A549 (cell line): ENCODE measurements around the gene CTBP2.

Experiments used
- BHLHE40 ChIP-seq: IDR thresholded peaks from 2 replicates; pipeline ENCODE4 v1.6.1; 2012; ENCODE audit warnings: low read depth, low read length, inconsistent platforms
- CTCF ChIP-seq: fragments of >200 bp; sonication (Bioruptor Twin); formaldehyde crosslinking; IDR thresholded peaks from 3 replicates; pipeline ENCODE4 v1.5.1; 2016
- EP300 ChIP-seq, 2 experiments: fragments of >200 bp; sonication (Bioruptor Twin); formaldehyde crosslinking; IDR thresholded peaks; 2 replicates in 1 of 2; 3 replicates in 1 of 2; pipeline ENCODE4 v1.6.1; 2016 to 2017
- ESRRA ChIP-seq: fragments of 150-350 bp; IDR thresholded peaks from 2 replicates; pipeline ENCODE4 v1.6.1; 2014; ENCODE audit warnings: mild to moderate bottlenecking, low read length, borderline replicate concordance
- HEYL ChIP-seq: fragments of 250-450 bp; sonication (Bioruptor Pico); IDR thresholded peaks from 2 replicates; pipeline ENCODE4 v1.8.0; 2021; ENCODE audit warnings: mild to moderate bottlenecking, moderate library complexity
- HOXA7 ChIP-seq: fragments of 250-450 bp; sonication (Bioruptor Pico); IDR thresholded peaks from 2 replicates; pipeline ENCODE4 v1.5.0; 2020; ENCODE audit warnings: mild to moderate bottlenecking, moderate library complexity
- KDM1A ChIP-seq: fragments of 200-600 bp; sonication (generic); IDR thresholded peaks from 2 replicates; pipeline ENCODE4 v1.6.1; 2016; ENCODE audit warnings: low read depth, mild to moderate bottlenecking
- MAZ ChIP-seq: fragments of 150-350 bp; IDR thresholded peaks from 2 replicates; pipeline ENCODE4 v1.6.1; 2014; ENCODE audit warnings: antibody characterized with exemption, low read depth, low read length, borderline replicate concordance
- POLR2A ChIP-seq: IDR thresholded peaks from 2 replicates; pipeline ENCODE4 v1.6.1; 2012; ENCODE audit warnings: mild to moderate bottlenecking, low read length
- POLR2AphosphoS2 ChIP-seq: conservative IDR thresholded peaks from 2 replicates; pipeline ENCODE4 v1.6.1; 2012; ENCODE audit warnings: low read length, improper control_type of control experiment, inconsistent platforms
- RFX5 ChIP-seq: fragments of 450-650 bp; IDR thresholded peaks from 2 replicates; pipeline ENCODE4 v1.7.1; 2014; ENCODE audit warnings: antibody characterized with exemption, mild to moderate bottlenecking, moderate library complexity
- SREBF2 ChIP-seq: fragments of 450-650 bp; IDR thresholded peaks from 2 replicates; pipeline ENCODE4 v1.6.1; 2014; ENCODE audit warnings: mild to moderate bottlenecking, moderate library complexity
- ZFP36 ChIP-seq: fragments of 450-650 bp; IDR thresholded peaks from 2 replicates; pipeline ENCODE4 v1.6.1; 2014; ENCODE audit warnings: borderline replicate concordance; ENCODE audit not compliant: partially characterized antibody
- TF ChIP-seq, protein P1 (sequence below): fragments of 250-450 bp; sonication (Bioruptor Pico); IDR thresholded peaks from 2 replicates; pipeline ENCODE4 v1.5.0; 2021; ENCODE audit warnings: mild to moderate bottlenecking, moderate library complexity, borderline replicate concordance

DNA sequence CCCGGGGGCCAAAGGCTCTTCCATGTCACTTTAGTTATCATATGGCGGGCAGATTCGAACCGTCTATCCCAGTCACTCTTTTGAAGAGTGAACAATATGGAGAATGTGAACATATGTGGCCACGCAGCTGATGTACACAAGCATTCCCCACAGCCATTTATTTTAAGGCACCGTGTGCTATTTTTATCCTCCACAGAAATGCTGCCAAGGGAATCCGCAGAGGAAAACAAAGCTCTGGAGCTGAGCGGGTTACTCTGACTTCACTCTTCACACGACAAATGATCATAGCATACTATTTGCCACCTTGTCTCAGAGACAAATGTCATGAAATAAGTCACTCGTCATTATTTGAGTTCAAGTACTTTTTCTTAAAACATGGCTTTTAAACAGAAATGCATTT is 100.3 kb downstream of the CTBP2 start:
- TF ChIP-seq CTCF = no peak
- TF ChIP-seq EP300 (IDR thresholded peaks at IDR 0.05) = no peak
- TF ChIP-seq, protein P1, sequence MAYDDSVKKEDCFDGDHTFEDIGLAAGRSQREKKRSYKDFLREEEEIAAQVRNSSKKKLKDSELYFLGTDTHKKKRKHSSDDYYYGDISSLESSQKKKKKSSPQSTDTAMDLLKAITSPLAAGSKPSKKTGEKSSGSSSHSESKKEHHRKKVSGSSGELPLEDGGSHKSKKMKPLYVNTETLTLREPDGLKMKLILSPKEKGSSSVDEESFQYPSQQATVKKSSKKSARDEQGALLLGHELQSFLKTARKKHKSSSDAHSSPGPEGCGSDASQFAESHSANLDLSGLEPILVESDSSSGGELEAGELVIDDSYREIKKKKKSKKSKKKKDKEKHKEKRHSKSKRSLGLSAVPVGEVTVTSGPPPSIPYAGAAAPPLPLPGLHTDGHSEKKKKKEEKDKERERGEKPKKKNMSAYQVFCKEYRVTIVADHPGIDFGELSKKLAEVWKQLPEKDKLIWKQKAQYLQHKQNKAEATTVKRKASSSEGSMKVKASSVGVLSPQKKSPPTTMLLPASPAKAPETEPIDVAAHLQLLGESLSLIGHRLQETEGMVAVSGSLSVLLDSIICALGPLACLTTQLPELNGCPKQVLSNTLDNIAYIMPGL (CRISPR knock-in tag) = no peak
- no peak for TF ChIP-seq POLR2A
- TF ChIP-seq BHLHE40 = no peak
- no peak for TF ChIP-seq ZFP36
- TF ChIP-seq POLR2AphosphoS2 = no peak
- no peak for TF ChIP-seq KDM1A
- TF ChIP-seq MAZ = no peak
- TF ChIP-seq SREBF2 = no peak
- no peak for TF ChIP-seq RFX5
- no peak for TF ChIP-seq ESRRA
- no peak for TF ChIP-seq HEYL (CRISPR knock-in tag)
- no peak for TF ChIP-seq HOXA7 (CRISPR knock-in tag)
